NCI-H82 treated with DMSO at 0.1 percent for 48 hours (cell line): Measurements from ENCODE around the gene RHBDF2.

Source experiments
- DNase-seq: peaks from one replicate; lab custom pipeline; 2025; ENCODE audit not compliant: unreplicated experiment; lab: John Stamatoyannopoulos, UW

RHBDF2 gene

GRCh38 chr17:76467366-76467765 lies 33.9 kb downstream of the RHBDF2 start, which contains the start of gene AANAT:
AANAT (plus strand) TSS chr17:76467603; CDS start chr17:76468747, 1,144 bp downstream.
- peak; percentile 90 for DNase-seq

- no peak for DNase-seq
These were observed 34.5 kb downstream of the RHBDF2 start for GRCh38 chr17:76466775-76467130.

GRCh38 chr17:76462556-76463290 lies 38.5 kb downstream of the RHBDF2 start:
- DNase-seq, result no peak

- DNase-seq, result no peak
These were observed 39.3 kb downstream of the RHBDF2 start for GRCh38 chr17:76461765-76462555.

DNA sequence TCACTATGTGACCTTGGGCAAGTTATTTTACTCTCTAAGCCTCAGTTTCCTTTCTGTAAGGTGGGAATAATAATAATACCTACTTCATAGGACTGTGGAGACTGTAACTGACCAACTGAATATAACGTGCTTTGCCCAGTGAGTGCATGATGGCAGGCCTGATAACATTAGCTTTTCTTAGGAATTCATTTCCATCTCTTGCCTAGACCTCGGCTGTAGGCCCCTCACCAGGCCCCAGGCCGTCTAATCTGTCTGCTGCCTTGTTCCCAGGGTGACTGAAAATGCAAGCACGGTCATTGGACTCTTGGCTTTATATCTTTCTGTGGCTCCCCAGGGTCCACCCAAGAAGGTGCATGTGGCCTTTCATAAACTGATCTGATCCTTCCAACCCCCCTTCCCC lies 41.5 kb downstream of the RHBDF2 start:
- no peak for DNase-seq

- peak; percentile 25 for DNase-seq
These were observed 42.4 kb downstream of the RHBDF2 start for GRCh38 chr17:76458580-76459490.

GRCh38 chr17:76453431-76453743 lies 47.8 kb downstream of the RHBDF2 start:
- DNase-seq, result no peak

DNA sequence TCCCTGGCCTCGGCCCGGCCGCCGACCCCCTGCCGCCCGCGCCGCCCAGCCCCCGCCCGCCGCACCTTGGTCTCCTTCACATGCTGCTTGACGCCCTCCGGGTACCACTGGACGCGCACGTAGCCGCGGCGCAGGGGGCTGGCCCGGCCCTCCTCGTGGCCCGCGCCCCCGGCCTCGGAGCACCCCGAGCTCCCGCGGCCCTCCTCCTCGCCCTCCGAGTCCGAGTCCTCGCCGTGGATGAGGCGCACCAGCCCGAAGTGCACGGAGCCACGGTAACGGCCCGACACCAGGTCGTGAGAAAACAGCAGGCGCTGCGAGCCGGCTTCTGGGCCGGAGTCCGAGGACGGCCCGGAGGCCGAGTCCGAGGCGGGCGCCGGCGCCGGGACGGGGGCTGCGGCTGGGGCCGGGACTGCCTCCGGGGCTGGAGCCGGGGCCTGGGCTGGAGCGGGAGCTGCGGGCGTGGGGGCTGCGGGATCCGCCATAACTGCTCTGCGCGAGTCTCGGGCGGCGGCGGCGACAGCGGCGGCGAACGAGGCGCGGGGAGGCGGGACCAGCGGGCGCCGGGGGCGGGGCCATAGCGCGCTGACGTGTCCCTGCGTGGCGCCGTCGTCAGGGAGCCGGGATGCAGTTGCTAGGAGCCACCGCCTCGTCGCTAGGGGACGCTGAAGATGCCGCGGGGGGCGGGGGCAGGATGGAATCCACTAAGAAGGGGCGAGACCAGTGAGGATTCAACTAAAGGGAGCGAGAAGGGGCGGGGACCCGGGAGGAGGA lies 48.4 kb downstream of the RHBDF2 start, which contains the start of gene UBE2O:
UBE2O (minus strand) TSS at position 493 of the 771 bp plus-strand sequence; CDS start at position 482, 11 bp downstream.
- DNase-seq, result peak; percentile 78

GRCh38 chr17:76452127-76452659 lies 49.0 kb downstream of the RHBDF2 start:
- DNase-seq, result no peak

GRCh38 chr17:76451506-76451905 lies 49.7 kb downstream of the RHBDF2 start:
- no peak for DNase-seq

DNA sequence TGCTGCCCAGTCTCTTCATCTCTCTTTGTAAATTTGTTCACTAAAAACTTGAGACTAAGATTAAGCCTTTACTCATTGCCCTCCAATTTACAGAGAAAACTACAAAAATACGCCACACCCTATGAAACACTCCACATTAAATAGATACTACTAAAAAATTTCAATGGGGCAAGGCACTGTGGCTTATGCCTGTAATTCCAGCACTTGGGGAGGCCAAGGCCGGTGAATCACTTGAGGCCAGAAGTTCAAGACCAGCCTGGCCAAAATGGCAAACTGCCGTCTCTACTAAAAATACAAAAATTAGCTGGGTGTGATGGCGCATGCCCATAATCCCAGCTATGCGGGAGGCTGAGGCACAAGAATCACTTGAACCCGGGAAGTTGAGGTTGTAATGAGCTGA lies 52.1 kb downstream of the RHBDF2 start:
- DNase-seq, result no peak

DNA sequence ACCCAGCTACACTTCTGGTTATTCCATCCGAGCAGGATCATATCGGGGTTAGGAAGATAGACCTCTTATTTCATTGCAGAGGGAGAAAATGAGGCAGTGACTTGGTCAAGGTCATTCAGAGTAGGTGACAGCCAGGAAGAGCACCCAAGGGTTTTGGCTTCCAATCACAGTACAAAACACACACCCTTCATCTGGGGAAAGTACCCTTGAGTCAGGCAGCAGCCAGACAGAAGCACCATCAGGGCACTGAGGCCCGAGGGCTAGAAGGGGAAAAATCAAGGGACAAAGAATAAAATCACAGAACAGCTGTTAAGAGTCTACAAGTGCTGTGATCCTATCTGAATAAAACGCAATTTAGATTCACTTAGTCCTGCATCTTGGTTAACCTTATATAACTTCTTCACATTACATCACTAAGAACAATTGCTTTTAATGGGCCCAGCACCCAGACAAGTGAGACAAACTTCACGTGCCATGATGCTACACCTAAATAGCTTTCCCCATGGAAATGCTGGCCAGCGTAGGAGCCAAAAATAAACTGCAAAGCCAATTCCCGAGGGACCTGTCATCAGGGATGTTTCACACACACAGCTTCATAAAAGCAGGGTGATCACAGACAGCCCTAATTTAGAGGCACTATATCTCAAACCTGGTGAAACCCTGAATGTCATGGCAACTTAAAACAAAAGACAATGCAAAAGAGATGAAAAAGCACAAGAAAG lies 53.1 kb downstream of the RHBDF2 start:
- DNase-seq, result no peak

DNA sequence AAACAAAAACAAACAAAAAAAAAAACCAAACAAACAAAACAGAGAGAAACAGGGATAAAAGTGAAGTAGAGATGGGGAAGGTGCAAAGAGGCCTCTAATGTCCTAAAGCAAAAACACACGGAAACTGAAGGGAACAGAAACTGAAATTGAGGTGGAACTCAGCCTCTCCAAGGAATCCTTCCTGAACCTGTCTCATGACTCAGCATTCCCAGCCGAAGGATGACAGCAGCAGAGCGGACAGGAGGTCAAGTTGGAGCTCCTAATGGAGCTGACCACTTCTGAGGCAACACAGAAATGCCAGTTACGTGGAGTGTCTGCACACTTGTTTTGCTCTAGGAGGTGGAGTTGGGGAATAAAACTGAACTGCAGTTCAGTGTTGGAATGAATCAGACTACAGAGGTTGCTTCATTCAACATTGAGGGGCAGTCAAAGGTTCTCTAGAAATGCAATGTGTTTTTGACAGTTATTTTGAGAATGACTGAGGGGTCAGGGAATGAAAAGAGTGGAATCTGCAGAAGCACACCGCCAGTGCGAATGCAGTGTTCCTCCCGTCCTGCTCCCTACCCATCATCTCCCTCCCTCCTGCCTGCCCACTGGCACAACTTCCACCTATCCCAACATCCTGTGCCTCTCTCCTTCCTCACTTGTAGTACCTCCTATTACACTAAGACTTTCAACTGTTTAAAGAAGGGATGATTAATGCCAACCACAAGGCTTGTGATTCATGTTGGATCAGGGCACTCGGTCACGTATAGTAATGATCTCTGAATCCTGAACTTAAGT lies 54.6 kb downstream of the RHBDF2 start:
- DNase-seq, result no peak

GRCh38 chr17:76445697-76446448 lies 55.4 kb downstream of the RHBDF2 start:
- DNase-seq, result no peak

- no peak for DNase-seq
These were observed 56.5 kb downstream of the RHBDF2 start for GRCh38 chr17:76444518-76445311.

DNA sequence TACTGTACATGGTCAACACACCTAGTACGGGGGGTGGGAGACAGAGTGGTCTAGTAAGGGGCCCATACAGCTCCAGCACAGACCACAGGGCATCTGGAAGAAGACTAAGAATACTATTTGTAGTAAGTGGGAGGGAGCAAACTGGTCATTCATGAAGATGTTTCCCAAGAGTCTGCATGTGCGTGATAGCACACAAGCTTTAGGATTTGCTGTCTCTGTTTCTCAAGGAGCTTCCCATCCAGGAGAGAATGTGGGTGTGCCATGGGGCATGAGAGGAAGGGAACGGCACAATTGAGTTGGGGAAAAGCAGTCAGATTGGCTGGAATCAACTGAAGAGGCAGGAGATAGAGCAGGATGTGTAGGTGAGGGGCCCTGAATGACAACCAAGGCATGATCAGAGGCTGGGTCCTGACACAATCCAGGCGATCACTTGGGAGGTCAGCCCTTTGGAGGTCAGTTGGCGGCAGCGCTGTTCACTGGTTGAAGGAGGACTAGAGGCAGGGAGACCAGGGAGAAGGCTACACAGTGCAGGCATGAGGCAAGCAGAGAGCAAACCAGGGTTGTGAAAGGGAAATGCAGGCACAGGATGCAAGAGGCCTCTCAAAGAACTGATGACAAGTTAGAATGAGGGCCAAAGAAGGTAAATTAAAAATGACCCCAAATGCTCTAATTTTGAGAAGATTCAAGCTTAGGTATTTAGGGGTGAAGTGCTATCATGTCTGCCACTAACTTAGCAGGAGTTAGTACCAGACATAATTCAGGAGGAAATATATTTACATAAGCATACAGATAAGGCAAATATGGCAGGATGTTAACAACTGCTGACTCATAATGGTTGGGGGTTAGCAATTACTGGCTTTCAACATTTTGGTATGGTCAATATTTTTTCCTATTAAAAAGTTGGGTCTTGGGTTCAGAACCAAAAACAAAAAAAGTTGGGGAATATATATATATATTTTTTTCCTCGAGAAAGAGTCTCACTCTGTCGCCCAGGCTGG lies 58.6 kb downstream of the RHBDF2 start:
- no peak for DNase-seq
